GM13977 (cell line): Measurements from ENCODE around the gene AHCY.

Experiments
- DNase-seq: peaks from one replicate; pipeline ENCODE4 v3.0.0; 2012; ENCODE audit warnings: low spot score
- in situ Hi-C: fragments of 300-500 bp; cut with MboI; formaldehyde crosslinking; loops from one replicate; pipeline ENCODE4 v1.12.0; 2022; ENCODE audit warnings: low sequenced_read_pairs, low pct_unique_long_range_greater_than_20kb, mixed read lengths, inconsistent platforms; ENCODE audit not compliant: unreplicated experiment
- TF ChIP-seq, protein P1 (sequence below): IDR thresholded peaks from 2 replicates; pipeline ENCODE4 v1.5.1; 2012; ENCODE audit warnings: mild to moderate bottlenecking, control low read depth; ENCODE audit not compliant: insufficient read depth; ENCODE audit errors: extremely low read depth, missing control alignments

Gene AHCY

DNA sequence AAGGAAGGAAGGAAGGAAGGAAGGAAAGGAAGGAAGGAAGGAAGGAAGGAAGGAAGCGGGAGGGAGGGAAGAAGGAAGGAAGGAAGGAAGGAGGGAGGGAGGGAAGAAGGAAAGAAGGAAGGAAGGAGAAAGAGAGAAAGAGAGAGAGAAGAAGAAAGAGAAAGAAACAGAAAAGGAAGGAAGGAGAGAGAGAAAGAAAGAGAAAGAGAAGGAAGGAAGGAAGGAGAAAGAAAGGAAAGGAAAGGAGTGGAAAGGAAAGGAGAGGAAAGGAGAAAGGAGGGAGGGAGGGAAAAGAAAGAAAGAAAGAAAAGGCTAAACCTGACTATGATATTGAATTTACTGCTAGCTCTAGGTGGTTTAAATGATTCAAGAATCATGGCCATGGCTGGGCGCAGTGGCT, 67.3 kb downstream of the AHCY start:
- in situ Hi-C loops: no loop called here
- no peak for DNase-seq
- TF ChIP-seq, protein P1, sequence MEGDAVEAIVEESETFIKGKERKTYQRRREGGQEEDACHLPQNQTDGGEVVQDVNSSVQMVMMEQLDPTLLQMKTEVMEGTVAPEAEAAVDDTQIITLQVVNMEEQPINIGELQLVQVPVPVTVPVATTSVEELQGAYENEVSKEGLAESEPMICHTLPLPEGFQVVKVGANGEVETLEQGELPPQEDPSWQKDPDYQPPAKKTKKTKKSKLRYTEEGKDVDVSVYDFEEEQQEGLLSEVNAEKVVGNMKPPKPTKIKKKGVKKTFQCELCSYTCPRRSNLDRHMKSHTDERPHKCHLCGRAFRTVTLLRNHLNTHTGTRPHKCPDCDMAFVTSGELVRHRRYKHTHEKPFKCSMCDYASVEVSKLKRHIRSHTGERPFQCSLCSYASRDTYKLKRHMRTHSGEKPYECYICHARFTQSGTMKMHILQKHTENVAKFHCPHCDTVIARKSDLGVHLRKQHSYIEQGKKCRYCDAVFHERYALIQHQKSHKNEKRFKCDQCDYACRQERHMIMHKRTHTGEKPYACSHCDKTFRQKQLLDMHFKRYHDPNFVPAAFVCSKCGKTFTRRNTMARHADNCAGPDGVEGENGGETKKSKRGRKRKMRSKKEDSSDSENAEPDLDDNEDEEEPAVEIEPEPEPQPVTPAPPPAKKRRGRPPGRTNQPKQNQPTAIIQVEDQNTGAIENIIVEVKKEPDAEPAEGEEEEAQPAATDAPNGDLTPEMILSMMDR: no peak

DNA sequence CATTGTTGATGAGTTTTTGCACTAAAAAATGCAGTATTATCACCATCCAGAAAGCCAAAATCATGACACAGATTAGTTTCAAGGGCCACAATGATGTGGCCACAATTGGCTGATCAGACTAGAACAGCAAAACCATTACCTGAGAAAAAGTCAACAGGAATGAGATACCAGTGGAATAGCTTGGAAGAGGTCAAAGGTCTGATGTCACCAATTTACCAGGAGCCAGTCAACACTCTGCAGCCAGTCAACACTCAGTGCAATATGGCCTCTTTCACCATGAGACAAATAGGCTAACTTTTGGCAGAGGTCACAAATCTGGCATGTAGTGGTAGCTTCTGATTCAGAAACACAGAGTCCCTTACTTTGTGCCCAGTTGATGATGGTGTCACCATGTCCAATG, 69.5 kb downstream of the AHCY start:
- TF ChIP-seq, protein P1: no peak
- no peak for DNase-seq
- in situ Hi-C loops: no loop called here

DNA sequence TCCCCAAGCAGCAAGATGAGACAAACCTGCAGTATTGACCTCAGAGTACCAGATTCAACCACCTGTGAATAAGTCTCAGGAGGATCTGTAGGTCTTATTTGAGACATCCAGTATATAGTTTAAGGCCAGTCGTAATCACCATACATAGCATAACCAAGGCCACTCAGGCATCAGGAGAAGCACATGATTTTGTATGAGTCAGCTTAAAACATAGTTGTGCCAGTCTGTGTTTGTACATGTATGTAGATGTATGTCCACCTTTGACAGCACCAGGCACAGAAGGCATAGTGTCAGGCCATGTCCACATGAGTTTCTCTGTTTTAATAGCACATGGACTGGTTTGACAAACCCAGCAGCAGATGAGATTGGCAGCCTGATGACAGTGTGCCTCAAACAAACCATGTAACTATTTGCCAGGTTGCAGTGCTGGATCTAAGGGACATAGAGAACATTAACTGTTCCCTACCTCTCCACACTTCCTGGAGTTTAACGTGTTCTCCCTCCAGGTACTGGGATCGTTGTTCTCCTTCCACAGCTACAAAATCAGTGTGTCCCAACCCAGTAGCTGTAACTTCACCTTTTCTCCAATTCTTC, 70.6 kb downstream of the AHCY start:
- no peak for DNase-seq
- in situ Hi-C loops: no loop called here
- TF ChIP-seq, protein P1: no peak

DNA sequence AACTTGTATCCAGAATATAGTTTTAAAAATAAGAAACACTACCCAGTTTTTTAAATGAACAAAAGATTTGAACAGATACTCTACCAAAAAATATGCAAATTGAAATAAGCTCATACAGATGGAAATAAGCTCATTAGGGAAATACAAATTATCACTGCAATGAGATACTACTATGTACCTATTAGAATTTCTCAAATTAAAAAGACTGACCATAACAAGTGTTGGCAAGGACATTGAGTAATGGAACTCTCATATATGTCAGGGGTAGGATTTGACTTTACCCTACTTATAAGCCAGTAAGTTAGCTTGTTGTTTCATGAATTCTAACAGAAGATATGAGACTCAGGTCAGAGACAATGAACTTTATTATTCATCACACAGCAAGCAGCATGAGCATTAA, 71.5 kb downstream of the AHCY start:
- in situ Hi-C loops: no loop called here

More for the DNA sequence above, 71.5 kb downstream of the AHCY start:
- TF ChIP-seq, protein P1: no peak
- DNase-seq: no peak
